LNCaP clone FGC (cell line): ENCODE results near the gene GAN.
A peak's percentile ranks its signal among the peaks of the same experiment; 100 is the strongest.
"Not testable (repeated sequence)": the region's sequence is repeated elsewhere in the genome, so short reads cannot be mapped to it uniquely, and the experiment has no call there.

Experiments
- DNase-seq: peaks from one replicate; pipeline ENCODE4 v3.0.0-alpha.2; 2011; ENCODE audit warnings: low read depth
- H3K4me3 ChIP-seq: 2 replicates; pipeline ENCODE4 v1.5.1; 2011; ENCODE audit warnings: mild to moderate bottlenecking, low read depth, low read length, control low read depth
- TF ChIP-seq, protein P1 (sequence below): IDR thresholded peaks from 2 replicates; pipeline ENCODE4 v1.5.1; 2012; ENCODE audit warnings: mild to moderate bottlenecking; ENCODE audit not compliant: control insufficient read depth, insufficient read depth; ENCODE audit errors: extremely low read depth

Gene GAN

DNA sequence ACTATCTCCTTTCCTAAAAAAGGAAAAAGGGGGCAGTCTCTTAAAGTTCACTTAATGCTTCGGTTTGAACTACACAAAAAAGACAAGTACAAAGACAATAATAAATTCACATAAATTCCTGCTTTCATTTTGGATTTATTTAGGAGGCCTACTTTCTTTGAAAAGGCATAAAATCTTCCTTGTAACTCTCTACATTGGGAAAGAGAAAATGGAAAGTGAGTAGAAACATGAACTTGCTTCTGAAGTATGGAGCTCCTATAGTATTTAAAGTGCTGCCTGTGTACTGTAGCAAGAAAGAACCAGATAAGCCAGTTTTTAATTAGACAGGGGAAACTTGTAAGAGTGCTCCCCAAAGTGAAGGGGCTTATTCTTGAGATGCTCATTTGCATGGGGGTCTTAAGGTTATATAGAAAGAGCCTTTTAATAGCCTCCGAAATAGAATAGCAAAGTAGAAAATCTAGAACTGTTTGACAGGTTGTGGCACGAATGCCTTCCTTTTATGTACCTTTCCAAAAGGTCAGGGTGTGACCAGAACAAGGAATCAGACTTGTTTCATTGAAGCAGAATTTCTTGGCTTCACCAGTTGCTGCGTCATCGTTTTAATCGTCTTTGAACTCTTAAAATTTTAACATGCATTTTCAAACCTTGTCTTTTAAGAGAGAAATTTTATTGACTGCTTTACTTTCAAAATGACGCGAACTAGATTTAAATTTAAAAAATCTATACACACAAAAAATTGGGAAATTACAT, 12.9 kb downstream of the GAN start:
- DNase-seq, result peak; percentile 70
- H3K4me3 ChIP-seq, result peak overlapping the region; percentile 10
- TF ChIP-seq, protein P1, sequence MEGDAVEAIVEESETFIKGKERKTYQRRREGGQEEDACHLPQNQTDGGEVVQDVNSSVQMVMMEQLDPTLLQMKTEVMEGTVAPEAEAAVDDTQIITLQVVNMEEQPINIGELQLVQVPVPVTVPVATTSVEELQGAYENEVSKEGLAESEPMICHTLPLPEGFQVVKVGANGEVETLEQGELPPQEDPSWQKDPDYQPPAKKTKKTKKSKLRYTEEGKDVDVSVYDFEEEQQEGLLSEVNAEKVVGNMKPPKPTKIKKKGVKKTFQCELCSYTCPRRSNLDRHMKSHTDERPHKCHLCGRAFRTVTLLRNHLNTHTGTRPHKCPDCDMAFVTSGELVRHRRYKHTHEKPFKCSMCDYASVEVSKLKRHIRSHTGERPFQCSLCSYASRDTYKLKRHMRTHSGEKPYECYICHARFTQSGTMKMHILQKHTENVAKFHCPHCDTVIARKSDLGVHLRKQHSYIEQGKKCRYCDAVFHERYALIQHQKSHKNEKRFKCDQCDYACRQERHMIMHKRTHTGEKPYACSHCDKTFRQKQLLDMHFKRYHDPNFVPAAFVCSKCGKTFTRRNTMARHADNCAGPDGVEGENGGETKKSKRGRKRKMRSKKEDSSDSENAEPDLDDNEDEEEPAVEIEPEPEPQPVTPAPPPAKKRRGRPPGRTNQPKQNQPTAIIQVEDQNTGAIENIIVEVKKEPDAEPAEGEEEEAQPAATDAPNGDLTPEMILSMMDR, result no peak

DNA sequence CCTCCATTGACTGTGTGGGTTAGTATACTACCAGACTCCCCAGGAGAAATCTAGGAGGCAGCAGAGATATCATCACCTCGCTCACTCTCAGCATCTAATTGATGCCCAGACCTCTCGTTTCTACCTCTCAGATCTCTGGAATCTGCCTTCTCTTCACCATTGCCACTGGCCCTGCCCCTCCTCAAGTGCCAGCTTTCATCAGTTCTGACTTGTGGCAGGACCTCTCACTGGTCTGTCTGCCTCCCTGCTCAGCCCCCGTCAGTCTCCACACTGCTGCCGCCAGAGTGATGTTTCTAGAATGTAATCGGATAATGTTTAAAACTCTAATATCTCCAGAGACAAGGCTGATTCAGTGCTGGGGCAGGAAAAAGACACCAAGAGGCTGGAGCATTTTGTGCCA, 15.2 kb downstream of the GAN start:
- TF ChIP-seq, protein P1, result no peak
- no peak for DNase-seq
- H3K4me3 ChIP-seq, result no peak overlapping the region

DNA sequence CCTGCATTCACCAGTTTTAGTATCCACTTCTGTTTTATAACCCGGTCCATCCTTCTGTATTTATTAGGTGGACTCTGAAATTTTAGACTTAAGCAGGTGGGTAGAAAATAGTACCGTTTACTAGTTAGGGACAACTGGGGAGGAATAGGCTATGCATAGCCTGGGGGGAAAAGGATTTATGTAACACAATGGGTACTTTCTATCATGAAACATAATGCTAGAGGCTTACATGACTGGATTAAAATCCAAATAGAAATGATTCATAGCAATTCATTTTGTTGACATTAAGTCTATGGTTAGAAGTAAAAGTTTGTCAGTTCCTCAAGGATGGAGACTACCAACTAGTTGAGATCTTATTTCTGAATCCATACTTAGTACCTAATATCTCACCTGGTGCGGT, 18.6 kb downstream of the GAN start:
- TF ChIP-seq, protein P1, result no peak
- H3K4me3 ChIP-seq, result no peak overlapping the region
- DNase-seq, result no peak

DNA sequence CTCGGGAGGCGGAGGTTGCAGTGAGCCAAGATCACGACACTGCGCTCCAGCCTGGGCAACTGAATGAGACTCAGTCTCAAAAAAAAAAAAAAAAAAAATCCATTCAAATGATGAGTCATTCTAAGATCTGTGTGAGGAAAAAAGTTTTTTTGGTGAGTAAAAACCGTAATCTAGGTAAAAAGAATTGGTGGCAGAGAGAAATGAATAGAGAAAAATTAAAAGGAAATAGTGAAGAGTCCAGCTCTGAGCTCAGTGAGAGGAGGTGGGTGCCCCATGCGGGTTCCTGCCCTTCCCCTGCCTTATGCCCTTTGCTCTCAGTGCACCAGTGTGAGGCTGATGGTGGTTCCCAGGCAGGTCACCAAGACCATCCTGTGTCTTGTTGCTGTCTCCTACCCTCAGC, 20.9 kb downstream of the GAN start:
- DNase-seq, result no peak
- TF ChIP-seq, protein P1, result no peak
- H3K4me3 ChIP-seq, result no peak overlapping the region

DNA sequence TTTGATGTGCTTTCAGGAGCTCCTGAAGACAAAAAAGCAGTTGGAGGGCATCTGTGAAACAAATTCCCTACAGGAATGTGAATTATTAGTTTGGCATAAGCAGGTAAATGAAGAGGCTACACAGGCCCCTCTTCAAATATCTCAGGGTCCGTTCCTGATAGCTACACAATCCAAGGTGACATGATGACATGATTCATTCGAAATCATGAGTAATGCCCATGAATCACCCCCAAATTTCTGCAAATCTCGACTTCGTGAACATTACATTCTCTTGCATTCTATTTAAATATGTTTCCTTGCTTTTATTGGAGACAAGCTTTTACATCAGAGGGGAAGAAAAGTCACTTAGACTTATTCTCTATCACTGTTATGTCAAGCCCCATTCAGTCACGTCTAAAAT, 22.3 kb downstream of the GAN start:
- DNase-seq, result no peak
- H3K4me3 ChIP-seq, result no peak overlapping the region
- TF ChIP-seq, protein P1, result no peak

DNA sequence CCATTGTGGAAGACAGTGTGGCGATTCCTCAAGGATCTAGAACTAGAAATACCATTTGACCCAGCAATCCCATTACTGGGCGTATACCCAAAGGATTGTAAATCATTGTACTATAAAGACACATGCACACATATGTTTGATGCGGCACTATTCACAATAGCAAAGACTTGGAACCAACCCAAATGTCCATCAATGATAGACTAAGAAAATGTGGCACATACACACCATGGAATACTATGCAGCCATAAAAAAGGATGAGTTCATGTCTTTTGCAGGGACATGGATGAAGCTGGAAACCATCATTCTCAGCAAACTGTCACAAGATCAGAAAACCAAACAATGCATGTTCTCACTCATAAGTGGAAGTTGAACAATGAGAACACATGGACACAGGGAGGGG, 30.4 kb downstream of the GAN start:
- H3K4me3 ChIP-seq, DNase-seq: not testable (repeated sequence)

DNA sequence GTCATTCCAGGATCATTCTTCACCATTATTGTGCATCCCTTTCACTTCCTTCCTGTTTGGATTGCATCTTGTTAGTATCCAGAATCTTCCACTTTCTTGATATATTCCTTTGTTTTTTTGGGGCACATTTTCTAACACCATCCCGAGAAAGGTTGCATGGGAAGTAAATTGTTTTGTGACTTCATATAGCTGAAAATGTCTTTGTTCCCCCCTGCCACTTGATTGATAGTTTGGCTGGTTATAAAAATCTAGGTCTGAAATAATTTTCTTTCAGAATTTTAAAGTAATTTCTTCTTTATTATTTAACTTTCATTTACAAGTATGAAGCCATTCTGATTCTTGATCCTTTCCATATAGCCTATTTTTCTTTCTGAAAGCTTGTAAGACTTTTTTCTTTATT, 32.7 kb downstream of the GAN start:
- H3K4me3 ChIP-seq, result no peak overlapping the region
- TF ChIP-seq, protein P1, result no peak
- DNase-seq, result no peak
